IPS-15b (cell line): Measurements from ENCODE around the gene INTS6.

Experiments used
- H3K27me3 ChIP-seq: one replicate; pipeline ENCODE4 v1.6.1; 2013; ENCODE audit warnings: low read length; ENCODE audit not compliant: control insufficient read depth, insufficient read depth
- H3K36me3 ChIP-seq: one replicate; pipeline ENCODE4 v1.6.1; 2013; ENCODE audit warnings: low read length; ENCODE audit not compliant: control insufficient read depth, insufficient read depth
- H3K4me1 ChIP-seq: one replicate; pipeline ENCODE4 v1.6.1; 2013; ENCODE audit warnings: mild to moderate bottlenecking, low read length; ENCODE audit not compliant: control insufficient read depth, insufficient read depth
- H3K4me3 ChIP-seq: one replicate; pipeline ENCODE4 v1.5.1; 2013; ENCODE audit warnings: low read depth, low read length
- H3K9ac ChIP-seq: one replicate; pipeline ENCODE4 v1.6.1; 2013; ENCODE audit warnings: low read depth, mild to moderate bottlenecking, low read length
- H3K9me3 ChIP-seq: one replicate; pipeline ENCODE4 v1.6.1; 2013; ENCODE audit warnings: mild to moderate bottlenecking, low read length; ENCODE audit not compliant: control insufficient read depth, insufficient read depth

INTS6 gene

DNA sequence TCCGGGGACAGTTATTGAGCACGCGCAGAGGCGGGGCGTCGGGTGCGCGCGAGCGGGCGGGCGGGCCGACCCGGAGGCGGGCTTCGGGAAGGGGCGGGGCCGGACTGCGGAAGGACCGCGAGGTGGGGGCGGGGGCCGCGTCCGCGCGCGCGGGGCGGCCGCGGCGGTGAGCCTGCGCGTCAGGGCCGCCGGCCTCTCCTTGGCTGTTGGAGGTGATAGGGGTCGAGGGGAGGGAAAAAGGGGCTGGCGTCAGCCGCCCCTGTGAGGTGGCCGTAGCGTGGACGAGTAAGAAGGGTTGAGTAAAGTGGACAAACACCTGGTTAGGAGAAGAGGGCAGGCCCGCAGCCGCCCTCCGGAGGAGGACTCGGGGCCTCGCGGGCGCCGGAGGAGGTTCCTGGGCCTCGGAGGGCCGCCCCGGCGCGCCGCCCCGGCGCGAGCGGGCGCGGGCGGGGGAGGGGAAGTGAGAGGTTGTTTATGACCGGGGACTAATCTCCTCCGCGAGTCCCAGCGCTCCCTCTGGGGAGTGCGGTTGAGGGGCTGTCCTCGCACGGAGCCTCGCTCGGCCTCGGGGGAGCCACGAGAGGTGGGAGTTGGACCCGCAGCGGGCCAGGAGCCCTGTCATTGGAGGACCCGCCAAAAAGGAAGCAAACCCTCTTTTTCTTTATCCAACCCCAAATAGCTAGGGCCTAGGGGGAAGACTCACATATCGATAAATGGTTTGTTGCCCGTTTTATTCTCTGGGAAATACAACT, 547 bp upstream of the INTS6 start:
- H3K4me3 ChIP-seq, result peak overlapping the region; percentile 92
- H3K9me3 ChIP-seq, result peaks cover 8% of the 10 kb centered on the region
- no peaks in the 10 kb centered on the region for H3K27me3 ChIP-seq
- peaks cover 6% of the 10 kb centered on the region for H3K36me3 ChIP-seq
- H3K9ac ChIP-seq, result peak overlapping the region; percentile 84
- H3K4me1 ChIP-seq, result peaks cover 3% of the 10 kb centered on the region

- H3K36me3 ChIP-seq, result peaks cover 6% of the 10 kb centered on the region
Measured at GRCh38 chr13:51451467-51452360, 1.1 kb downstream of the INTS6 start.

GRCh38 chr13:51451134-51451466, 1.7 kb downstream of the INTS6 start:
- Histone ChIP-seq H3K36me3 (peaks cover 6% of the 10 kb centered on the region), H3K9me3 (peaks cover 6% of the 10 kb centered on the region), H3K4me1 (peaks cover 3% of the 10 kb centered on the region)

More at GRCh38 chr13:51451467-51452360, 1.1 kb downstream of the INTS6 start:
- H3K4me3 ChIP-seq, result peak overlapping the region; percentile 81
- no peaks in the 10 kb centered on the region for H3K27me3 ChIP-seq
- H3K9me3 ChIP-seq, result peaks cover 8% of the 10 kb centered on the region
- peaks cover 3% of the 10 kb centered on the region for H3K4me1 ChIP-seq
- H3K9ac ChIP-seq, result peak overlapping the region; percentile 80

DNA sequence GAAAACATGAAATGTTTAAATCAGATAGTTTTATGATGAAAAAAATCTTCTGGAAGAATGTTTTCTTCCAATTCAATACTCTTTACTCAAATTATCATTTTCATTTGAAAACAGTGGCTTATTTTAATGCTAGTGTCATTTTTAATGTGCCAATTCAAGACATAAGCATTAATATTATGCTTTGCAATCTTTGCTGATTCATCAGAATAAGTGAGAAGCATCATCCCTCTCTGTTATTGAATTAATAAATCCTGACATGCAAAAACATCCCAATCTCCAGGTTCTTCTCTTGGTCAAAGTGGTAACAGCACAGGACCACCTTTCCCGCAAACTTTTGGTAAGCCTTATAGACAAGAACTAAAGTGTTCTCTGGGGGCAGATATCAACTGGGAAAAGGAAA, 3.8 kb downstream of the INTS6 start:
- no peak overlapping the region for H3K4me3 ChIP-seq
- H3K36me3 ChIP-seq, result peaks cover 6% of the 10 kb centered on the region
- H3K9me3 ChIP-seq, result no peaks in the 10 kb centered on the region
- H3K27me3 ChIP-seq, result no peaks in the 10 kb centered on the region
- peaks cover 3% of the 10 kb centered on the region for H3K4me1 ChIP-seq
- H3K9ac ChIP-seq, result no peak overlapping the region

More at GRCh38 chr13:51451134-51451466, 1.7 kb downstream of the INTS6 start:
- Histone ChIP-seq H3K9ac (peak overlapping the region; percentile 28), H3K4me3 (peak overlapping the region; percentile 55), H3K27me3 (no peaks in the 10 kb centered on the region)

- Histone ChIP-seq H3K4me3 (no peak overlapping the region), H3K4me1 (peaks cover 3% of the 10 kb centered on the region), H3K9me3 (no peaks in the 10 kb centered on the region), H3K36me3 (peaks cover 6% of the 10 kb centered on the region), H3K27me3 (no peaks in the 10 kb centered on the region), H3K9ac (no peak overlapping the region)
Measured at GRCh38 chr13:51444922-51445321, 7.9 kb downstream of the INTS6 start.

- H3K4me3 ChIP-seq, result no peak overlapping the region
- H3K9me3 ChIP-seq, result no peaks in the 10 kb centered on the region
- H3K27me3 ChIP-seq, result no peaks in the 10 kb centered on the region
- H3K9ac ChIP-seq, result no peak overlapping the region
- no peaks in the 10 kb centered on the region for H3K36me3 ChIP-seq
- H3K4me1 ChIP-seq, result peaks cover 5% of the 10 kb centered on the region
Measured at GRCh38 chr13:51440381-51440780, 12.5 kb downstream of the INTS6 start.

GRCh38 chr13:51437550-51438127, 15.2 kb downstream of the INTS6 start:
- H3K27me3 ChIP-seq, result no peaks in the 10 kb centered on the region
- H3K9me3 ChIP-seq, result no peaks in the 10 kb centered on the region
- no peaks in the 10 kb centered on the region for H3K36me3 ChIP-seq
- no peak overlapping the region for H3K4me3 ChIP-seq
- peaks cover 8% of the 10 kb centered on the region for H3K4me1 ChIP-seq
- no peak overlapping the region for H3K9ac ChIP-seq

- Histone ChIP-seq H3K4me1 (peaks cover 19% of the 10 kb centered on the region), H3K36me3 (no peaks in the 10 kb centered on the region), H3K9ac (no peak overlapping the region)
Measured at GRCh38 chr13:51435002-51435578, 17.7 kb downstream of the INTS6 start.

GRCh38 chr13:51432576-51432975, 20.3 kb downstream of the INTS6 start:
- Histone ChIP-seq H3K4me1 (peaks cover 19% of the 10 kb centered on the region), H3K36me3 (no peaks in the 10 kb centered on the region), H3K9ac (no peak overlapping the region), H3K9me3 (no peaks in the 10 kb centered on the region), H3K4me3 (no peak overlapping the region), H3K27me3 (no peaks in the 10 kb centered on the region)

More at GRCh38 chr13:51435002-51435578, 17.7 kb downstream of the INTS6 start:
- no peaks in the 10 kb centered on the region for H3K9me3 ChIP-seq
- no peak overlapping the region for H3K4me3 ChIP-seq
- no peaks in the 10 kb centered on the region for H3K27me3 ChIP-seq

- Histone ChIP-seq H3K36me3 (no peaks in the 10 kb centered on the region), H3K9me3 (no peaks in the 10 kb centered on the region)
Measured at GRCh38 chr13:51426982-51427381, 25.9 kb downstream of the INTS6 start.

GRCh38 chr13:51425410-51426042, 27.3 kb downstream of the INTS6 start:
- peaks cover 39% of the 10 kb centered on the region for H3K4me1 ChIP-seq
- H3K9ac ChIP-seq, result no peak overlapping the region
- peak overlapping the region; percentile 15 for H3K4me3 ChIP-seq
- H3K27me3 ChIP-seq, result no peaks in the 10 kb centered on the region
- peaks cover 2% of the 10 kb centered on the region for H3K36me3 ChIP-seq
- no peaks in the 10 kb centered on the region for H3K9me3 ChIP-seq

More at GRCh38 chr13:51426982-51427381, 25.9 kb downstream of the INTS6 start:
- Histone ChIP-seq H3K9ac (no peak overlapping the region), H3K4me3 (no peak overlapping the region), H3K27me3 (no peaks in the 10 kb centered on the region), H3K4me1 (peaks cover 40% of the 10 kb centered on the region)
